IMR-90 (cell line): ENCODE data around the gene SSPN. TPM values are rescaled to one million over a fixed set of nuclear protein-coding genes. Genes with fewer than 3 reads are reported as not detected.

Experiments
- ATAC-seq: fragments of 200-7000 bp; cut with Tn5 transposase; 2 replicates; pipeline ENCODE4 v1.9.1; 2020; ENCODE audit warnings: low read depth, mild to moderate bottlenecking, moderate library complexity
- BruUV-seq: library from RNA; stranded (reverse); fragments of 400-500 nt; replicated peaks from 2 replicates; lab custom pipeline; 2021; lab: Mats Ljungman, UMichigan
- CTCF ChIA-PET: fragments of 300-600 bp; formaldehyde crosslinking; extraction: SDS; loops from one replicate; lab custom pipeline; 2021; ENCODE audit warnings: antibody characterized with exemption; lab: Yijun Ruan, JAX
- POLR2A ChIA-PET: fragments of 300-600 bp; sonication (Branson Sonifier 250); formaldehyde crosslinking; loops from one replicate; lab custom pipeline; 2022; ENCODE audit warnings: antibody characterized with exemption; ENCODE audit not compliant: unreplicated experiment; lab: Charles Lee
- DNase-seq: peaks from one replicate; pipeline ENCODE4 v3.0.0; 2013
- H2AFZ ChIP-seq: replicated peaks from 2 replicates; pipeline ENCODE3; 2013; ENCODE audit warnings: low read length, mild to moderate bottlenecking; ENCODE audit not compliant: poor library complexity
- H2AK5ac ChIP-seq: 2 replicates; pipeline ENCODE4 v1.6.1; 2013; ENCODE audit warnings: low read depth, low read length, inconsistent platforms
- H2AK9ac ChIP-seq: replicated peaks from 2 replicates; pipeline ENCODE3; 2013; ENCODE audit warnings: mild to moderate bottlenecking, low read depth, low read length, moderate library complexity; ENCODE audit not compliant: poor library complexity
- H2BK120ac ChIP-seq: 2 replicates; pipeline ENCODE4 v1.6.1; 2013; ENCODE audit warnings: low read depth, low read length, inconsistent platforms
- H2BK15ac ChIP-seq: 3 replicates; pipeline ENCODE4 v1.6.1; 2013; ENCODE audit warnings: low read depth, low read length, inconsistent platforms
- H2BK20ac ChIP-seq: 2 replicates; pipeline ENCODE4 v1.6.1; 2013; ENCODE audit warnings: low read depth, mild to moderate bottlenecking, inconsistent platforms, low read length, moderate library complexity
- H2BK5ac ChIP-seq: 2 replicates; pipeline ENCODE4 v1.6.1; 2013; ENCODE audit warnings: mild to moderate bottlenecking, low read depth, low read length, inconsistent platforms; ENCODE audit not compliant: poor library complexity, severe bottlenecking
- H3K14ac ChIP-seq: replicated peaks from 2 replicates; pipeline ENCODE4 v1.6.1; 2013; ENCODE audit warnings: low read depth, low read length, inconsistent platforms
- H3K18ac ChIP-seq: 2 replicates; pipeline ENCODE4 v1.6.1; 2013; ENCODE audit warnings: low read depth, low read length, control low read depth
- H3K23ac ChIP-seq: 2 replicates; pipeline ENCODE4 v1.6.1; 2013; ENCODE audit warnings: low read depth, low read length, inconsistent platforms
- H3K27ac ChIP-seq: 2 replicates; pipeline ENCODE4 v1.5.1; 2013; ENCODE audit warnings: mild to moderate bottlenecking, control low read depth, low read length; ENCODE audit not compliant: insufficient read depth
- H3K27me3 ChIP-seq: 2 replicates; pipeline ENCODE4 v1.6.1; 2013; ENCODE audit warnings: low read length; ENCODE audit not compliant: control insufficient read depth, insufficient read depth
- H3K36me3 ChIP-seq: 2 replicates; pipeline ENCODE4 v1.6.1; 2013; ENCODE audit warnings: low read length, mixed read lengths; ENCODE audit not compliant: control insufficient read depth, insufficient read depth
- H3K4ac ChIP-seq: 2 replicates; pipeline ENCODE4 v1.6.1; 2013; ENCODE audit warnings: low read depth, low read length, inconsistent platforms
- H3K4me1 ChIP-seq: 2 replicates; pipeline ENCODE4 v1.6.1; 2013; ENCODE audit warnings: low read length, mixed read lengths; ENCODE audit not compliant: control insufficient read depth, insufficient read depth
- H3K4me2 ChIP-seq: 2 replicates; pipeline ENCODE4 v1.6.1; 2013; ENCODE audit warnings: low read depth, mild to moderate bottlenecking, control low read depth, low read length, moderate library complexity
- H3K4me3 ChIP-seq: 2 replicates; pipeline ENCODE4 v1.5.1; 2013; ENCODE audit warnings: low read depth, mild to moderate bottlenecking, control low read depth, low read length, moderate library complexity; ENCODE audit not compliant: insufficient read depth
- H3K56ac ChIP-seq: 2 replicates; pipeline ENCODE4 v1.6.1; 2013; ENCODE audit warnings: low read length, inconsistent platforms; ENCODE audit not compliant: insufficient read depth; ENCODE audit errors: extremely low read depth
- H3K79me1 ChIP-seq, 2 experiments: 2 replicates each; pipeline ENCODE4 v1.6.1; 2013; ENCODE audit warnings: low read length in 2 of 2, inconsistent platforms in 1 of 2, low read depth in 1 of 2
- H3K9ac ChIP-seq: 2 replicates; pipeline ENCODE4 v1.6.1; 2013; ENCODE audit warnings: low read depth, low read length, control low read depth
- H3K9me1 ChIP-seq: 2 replicates; pipeline ENCODE4 v1.6.1; 2013; ENCODE audit warnings: low read length, inconsistent platforms; ENCODE audit not compliant: insufficient read depth
- H3K9me3 ChIP-seq: 2 replicates; pipeline ENCODE4 v1.6.1; 2013; ENCODE audit warnings: low read length; ENCODE audit not compliant: control insufficient read depth, insufficient read depth
- H4K20me1 ChIP-seq: 2 replicates; pipeline ENCODE4 v1.6.1; 2013; ENCODE audit warnings: low read length, inconsistent platforms; ENCODE audit not compliant: insufficient read depth
- H4K5ac ChIP-seq: 2 replicates; pipeline ENCODE4 v1.6.1; 2013; ENCODE audit warnings: mild to moderate bottlenecking, low read depth, low read length, control low read depth
- H4K8ac ChIP-seq, 2 experiments: 2 replicates each; pipeline ENCODE4 v1.6.1; 2013; ENCODE audit warnings: low read depth in 2 of 2, low read length in 2 of 2, control low read depth in 1 of 2, inconsistent platforms in 1 of 2
- H4K91ac ChIP-seq: 2 replicates; pipeline ENCODE4 v1.6.1; 2013; ENCODE audit warnings: low read depth, low read length, inconsistent platforms; ENCODE audit not compliant: insufficient read depth
- BHLHE40 ChIP-seq: fragments of 150-350 bp; IDR thresholded peaks from 2 replicates; pipeline ENCODE4 v1.6.1; 2016; ENCODE audit warnings: mild to moderate bottlenecking, low read depth, low read length
- CEBPB ChIP-seq: IDR thresholded peaks from 2 replicates; pipeline ENCODE4 v1.6.1; 2012; ENCODE audit warnings: low read depth, low read length, improper control_type of control experiment
- CTCF ChIP-seq: conservative IDR thresholded peaks from 2 replicates; pipeline ENCODE4 v1.5.1; 2012; ENCODE audit warnings: mild to moderate bottlenecking, low read depth, low read length, improper control_type of control experiment
- FOS ChIP-seq: fragments of 150-350 bp; IDR thresholded peaks from 2 replicates; pipeline ENCODE4 v1.6.1; 2016; ENCODE audit warnings: low read depth, low read length
- MAFK ChIP-seq: IDR thresholded peaks from 2 replicates; pipeline ENCODE4 v1.6.1; 2012; ENCODE audit warnings: low read depth, low read length, improper control_type of control experiment
- MXI1 ChIP-seq: IDR thresholded peaks from 2 replicates; pipeline ENCODE4 v1.6.1; 2012; ENCODE audit warnings: low read depth, mild to moderate bottlenecking, low read length, moderate library complexity, borderline replicate concordance
- RCOR1 ChIP-seq: IDR thresholded peaks from 2 replicates; pipeline ENCODE4 v1.6.1; 2012; ENCODE audit warnings: mild to moderate bottlenecking, low read length, improper control_type of control experiment; ENCODE audit not compliant: insufficient replicate concordance
- SMC3 ChIP-seq: fragments of 150-350 bp; IDR thresholded peaks from 2 replicates; pipeline ENCODE4 v1.6.1; 2016; ENCODE audit warnings: low read depth, mild to moderate bottlenecking, antibody characterized with exemption, low read length, moderate library complexity
- WGBS, 2 experiments: methylation state at CpG; one replicate each; pipeline versions ENCODE4 v1.1.5 to v1.1.7; 2013; ENCODE audit warnings: missing lambda C conversion rate in 2 of 2; ENCODE audit not compliant: insufficient read length in 1 of 2; ENCODE audit errors: extremely low coverage in 2 of 2; 5-methylcytosine and 5-hydroxymethylcytosine counted together
- dilution Hi-C: fragments of 300-500 bp; cut with HindIII; formaldehyde crosslinking; loops from one replicate; pipeline ENCODE4 v1.14.3; 2018; ENCODE audit warnings: low sequenced_read_pairs; ENCODE audit not compliant: unreplicated experiment
- in situ Hi-C: fragments of 300-500 bp; cut with MboI; formaldehyde crosslinking; loops from 3 replicates; pipeline ENCODE4 v1.14.3; 2019; ENCODE audit warnings: low sequenced_read_pairs, inconsistent platforms, mixed read lengths
- intact Hi-C: fragments of 100-400 bp; cut with micrococcal nuclease; formaldehyde crosslinking; loops from 2 replicates; pipeline ENCODE4 v1.10.0; 2022
- polyA plus RNA-seq, 3 experiments: library from polyadenylated mRNA; depleted of rRNA; stranded (reverse); fragments of >200 nt; gene quantifications; 2 replicates each; pipeline ENCODE4 v1.2.3, GENCODE V29; 2012; ENCODE audit warnings: low replicate concordance in 1 of 3
- total RNA-seq: library from RNA; depleted of rRNA; stranded (reverse); fragments of >200 nt; gene quantifications from 2 replicates; pipeline ENCODE4 v1.2.3, GENCODE V29; 2012

Gene SSPN
- total and polyA plus RNA-seq, 2 of the 4 experiments (the other 2 are of a cell fraction), result 3.5 to 5.6 TPM

GRCh38 chr12:26251600-26251999 lies 56.2 kb downstream of the SSPN start:
- CTCF ChIA-PET, result no interaction called here
- Histone ChIP-seq H3K23ac (no peak overlapping the region), H4K91ac (no peak overlapping the region), H3K4me1 (0 out of 2 replicates have a peak, but pooled peaks cover 2% of the 10 kb centered on the region), H3K27ac (no peak overlapping the region), H3K79me1 (no peaks in the 10 kb centered on the region), H3K14ac (no peak overlapping the region), H2AK9ac (no peak overlapping the region), H3K18ac (no peak overlapping the region), H2AK5ac (no peak overlapping the region), H3K56ac (no peak overlapping the region), H3K4me2 (no peak overlapping the region), H2BK20ac (no peak overlapping the region), H4K5ac (no peak overlapping the region), H3K4me3 (no peak overlapping the region), H2BK5ac (no peak overlapping the region), H2AFZ (peak overlapping the region; percentile 79), H4K20me1 (no peaks in the 10 kb centered on the region), H3K9me1 (no peaks in the 10 kb centered on the region; the same call in 1 of the 2 replicates), H3K36me3 (no peaks in the 10 kb centered on the region), H3K4ac (no peak overlapping the region), H4K8ac (no peak overlapping the region), H3K27me3 (no peaks in the 10 kb centered on the region), H3K9ac (no peak overlapping the region), H2BK15ac (no peak overlapping the region), H3K9me3 (peaks cover 3% of the 10 kb centered on the region; the same call in 1 of the 2 replicates), H2BK120ac (no peak overlapping the region)
- no peak for DNase-seq
- ATAC-seq, result no peak
- intact Hi-C loops (no loop called here), dilution Hi-C loops (no loop called here), in situ Hi-C loops (no loop called here)
- no CpG with 5 or more reads among the region's 6 CpGs for WGBS, 2 experiments
- BruUV-seq, result no TSS peak
- TF ChIP-seq FOS (no peak), MAFK (no peak), RCOR1 (no peak), CTCF (no peak), SMC3 (no peak), BHLHE40 (no peak), CEBPB (no peak), MXI1 (no peak)
- POLR2A ChIA-PET, result no interaction called here
